Peyer's patch (tissue), 4 donors: ENCODE results near the gene SERPINB10. TPM values are rescaled to one million over a fixed set of nuclear protein-coding genes. Genes with fewer than 3 reads are reported as not detected.
"Not testable (repeated sequence)": the region's sequence is repeated elsewhere in the genome, so short reads cannot be mapped to it uniquely, and the experiment has no call there.

Experiments
- DNase-seq, 3 donors: peaks; one replicate each; pipeline ENCODE4 v3.0.0-alpha.2; 2017 to 2019
- H3K27ac ChIP-seq, 4 donors: fragments of 200-600 bp; sonication (generic); one replicate each; pipeline ENCODE4 v1.5.1; 2016 to 2019
- H3K27me3 ChIP-seq, 2 donors: fragments of 200-600 bp; sonication (generic); one replicate each; pipeline ENCODE4 v1.5.1; 2019
- H3K36me3 ChIP-seq, 3 donors: fragments of 200-600 bp; sonication (generic); one replicate each; pipeline ENCODE4 v1.5.1; 2016 to 2019
- H3K4me1 ChIP-seq, 4 donors: fragments of 200-600 bp; sonication (generic); one replicate each; pipeline ENCODE4 v1.5.1; 2016 to 2019
- H3K4me3 ChIP-seq, 4 donors: fragments of 200-600 bp; sonication (generic); 1 replicate in 3 of 4; 2 replicates in 1 of 4; pipeline ENCODE4 v1.5.1; 2016 to 2019; ENCODE audit warnings: mild to moderate bottlenecking in 1 of 4
- H3K9me3 ChIP-seq, 4 donors: fragments of 200-600 bp; sonication (generic); one replicate each; pipeline ENCODE4 v1.5.1; 2016 to 2019; ENCODE audit warnings: mild to moderate bottlenecking in 1 of 4
- CTCF ChIP-seq, 6 experiments: fragments of 450-650 bp in 4 of 6; fragments of 200-600 bp in 2 of 6; sonication (generic) in 1 of 6; IDR thresholded peaks; one replicate each; pipeline ENCODE4 v1.5.1; 2017 to 2019; ENCODE audit warnings: antibody characterized with exemption in 6 of 6, mild to moderate bottlenecking in 3 of 6, moderate library complexity in 1 of 6
- POLR2A ChIP-seq, 2 donors: fragments of 450-650 bp; IDR thresholded peaks; one replicate each; pipeline ENCODE4 v1.5.1; 2017; ENCODE audit warnings: antibody characterized with exemption in 2 of 2, mild to moderate bottlenecking in 2 of 2, moderate library complexity in 2 of 2
- total RNA-seq, 4 donors: library from RNA; depleted of rRNA; stranded (reverse); fragments of >200 nt; gene quantifications; one replicate each; pipeline ENCODE4 v1.1.0, GENCODE V29; 2016

Gene SERPINB10
- total RNA-seq, 4 donors from 2014 or later = not detected

- TF ChIP-seq CTCF (IDR thresholded peaks at IDR 0.05) (no peak), POLR2A (IDR thresholded peaks at IDR 0.05) (no peak)
- Histone ChIP-seq H3K4me3 (no peak overlapping the region), H3K27me3 (no peaks in the 10 kb centered on the region), H3K9me3 (no peaks in the 10 kb centered on the region), H3K36me3 (no peaks in the 10 kb centered on the region), H3K27ac (no peak overlapping the region), H3K4me1 (no peaks in the 10 kb centered on the region)
- DNase-seq = no peak
These were observed 2.1 kb downstream of the SERPINB10 start for GRCh38 chr18:63909870-63910269.

GRCh38 chr18:63917817-63918216 lies 10.1 kb downstream of the SERPINB10 start:
- no peaks in the 10 kb centered on the region for H3K36me3 ChIP-seq
- no peaks in the 10 kb centered on the region for H3K27me3 ChIP-seq
- TF ChIP-seq POLR2A (IDR thresholded peaks at IDR 0.05) = no peak
- no peak for TF ChIP-seq CTCF (IDR thresholded peaks at IDR 0.05)
- H3K4me1 ChIP-seq = no peaks in the 10 kb centered on the region
- no peak for DNase-seq
- no peak overlapping the region for H3K4me3 ChIP-seq
- H3K9me3 ChIP-seq = no peaks in the 10 kb centered on the region
- H3K27ac ChIP-seq = no peak overlapping the region

- Histone ChIP-seq H3K27ac (no peak overlapping the region), H3K4me1 (no peaks in the 10 kb centered on the region), H3K36me3 (no peaks in the 10 kb centered on the region), H3K27me3 (no peaks in the 10 kb centered on the region), H3K4me3 (no peak overlapping the region), H3K9me3 (no peaks in the 10 kb centered on the region)
- TF ChIP-seq POLR2A (IDR thresholded peaks at IDR 0.05) = no peak
- TF ChIP-seq CTCF (IDR thresholded peaks at IDR 0.05) = no peak
- no peak for DNase-seq
These were observed 14.3 kb downstream of the SERPINB10 start for GRCh38 chr18:63922049-63922448.

GRCh38 chr18:63924551-63924950 lies 16.8 kb downstream of the SERPINB10 start:
- Histone ChIP-seq H3K27ac (no peak overlapping the region), H3K27me3 (no peaks in the 10 kb centered on the region), H3K36me3 (no peaks in the 10 kb centered on the region), H3K9me3 (no peaks in the 10 kb centered on the region), H3K4me3 (no peak overlapping the region), H3K4me1 (no peaks in the 10 kb centered on the region)
- DNase-seq = no peak
- no peak for TF ChIP-seq POLR2A (IDR thresholded peaks at IDR 0.05)
- no peak for TF ChIP-seq CTCF (IDR thresholded peaks at IDR 0.05)

GRCh38 chr18:63928331-63928730 lies 20.6 kb downstream of the SERPINB10 start:
- Histone ChIP-seq H3K36me3 (no peaks in the 10 kb centered on the region), H3K4me3 (no peak overlapping the region), H3K9me3 (no peaks in the 10 kb centered on the region), H3K27me3 (no peaks in the 10 kb centered on the region), H3K27ac (no peak overlapping the region), H3K4me1 (no peaks in the 10 kb centered on the region)
- no peak for TF ChIP-seq CTCF (IDR thresholded peaks at IDR 0.05)
- TF ChIP-seq POLR2A (IDR thresholded peaks at IDR 0.05) = no peak
- DNase-seq = no peak

- H3K27me3 ChIP-seq, H3K9me3 ChIP-seq, H3K27ac ChIP-seq, H3K36me3 ChIP-seq, H3K4me1 ChIP-seq, DNase-seq, H3K4me3 ChIP-seq: not testable (repeated sequence)
These were observed 21.6 kb downstream of the SERPINB10 start for GRCh38 chr18:63929369-63929768.
